Spleen (tissue), 11 donors: ENCODE results near the gene RPS6KC1. TPM values are rescaled to one million over a fixed set of nuclear protein-coding genes. Genes with fewer than 3 reads are reported as not detected.

Experiments used
- DNase-seq: peaks from one replicate; pipeline ENCODE4 v3.0.0-alpha.2; 2020
- H3K27ac ChIP-seq, 8 donors: fragments of 200-600 bp; sonication (generic) in 7 of 8; 1 replicate in 4 of 8; 2 replicates in 4 of 8; pipeline versions ENCODE4 v1.5.0 to v1.8.0; 2016 to 2021; ENCODE audit warnings: inconsistent platforms in 4 of 8, mild to moderate bottlenecking in 4 of 8, moderate library complexity in 1 of 8
- H3K27me3 ChIP-seq, 7 donors: fragments of 200-600 bp; sonication (generic) in 6 of 7; replicated peaks in 1 of 7; 1 replicate in 4 of 7; 2 replicates in 3 of 7; pipeline versions ENCODE4 v1.5.0 to v1.8.0; 2016 to 2021; ENCODE audit warnings: inconsistent platforms in 3 of 7, mild to moderate bottlenecking in 1 of 7
- H3K36me3 ChIP-seq, 6 donors: fragments of 200-600 bp; sonication (generic) in 5 of 6; 1 replicate in 4 of 6; 2 replicates in 2 of 6; pipeline versions ENCODE4 v1.5.0 to v1.8.0; 2016 to 2021; ENCODE audit warnings: inconsistent platforms in 2 of 6
- H3K4me1 ChIP-seq, 6 donors: fragments of 200-600 bp; sonication (generic) in 5 of 6; 1 replicate in 3 of 6; 2 replicates in 3 of 6; pipeline versions ENCODE4 v1.5.0 to v1.8.0; 2016 to 2021; ENCODE audit warnings: inconsistent platforms in 3 of 6
- H3K4me3 ChIP-seq, 8 donors: fragments of 200-600 bp; sonication (generic) in 7 of 8; 1 replicate in 4 of 8; 2 replicates in 4 of 8; pipeline versions ENCODE4 v1.5.0 to v1.8.0; 2016 to 2021; ENCODE audit warnings: inconsistent platforms in 4 of 8, mild to moderate bottlenecking in 4 of 8, moderate library complexity in 2 of 8
- H3K9me3 ChIP-seq, 8 donors: fragments of 200-600 bp; sonication (generic) in 7 of 8; 1 replicate in 4 of 8; 2 replicates in 4 of 8; pipeline versions ENCODE4 v1.5.0 to v1.8.0; 2016 to 2021; ENCODE audit warnings: inconsistent platforms in 4 of 8
- CTCF ChIP-seq, 11 experiments: fragments of 200-600 bp in 7 of 11; fragments of 450-650 bp in 4 of 11; sonication (generic) in 4 of 11; IDR thresholded peaks in 8 of 11; conservative IDR thresholded peaks in 3 of 11; 1 replicate in 7 of 11; 2 replicates in 4 of 11; pipeline versions ENCODE4 v1.4.0 to v1.8.0; 2016 to 2021; ENCODE audit warnings: antibody characterized with exemption in 11 of 11, inconsistent platforms in 4 of 11, mild to moderate bottlenecking in 1 of 11
- POLR2A ChIP-seq, 3 donors: fragments of 450-650 bp; IDR thresholded peaks; one replicate each; pipeline ENCODE4 v1.5.1; 2017; ENCODE audit warnings: antibody characterized with exemption in 3 of 3, mild to moderate bottlenecking in 1 of 3
- POLR2AphosphoS5 ChIP-seq, 3 donors: sonication (generic); formaldehyde crosslinking; IDR thresholded peaks; one replicate each; pipeline ENCODE4 v1.5.1; 2017; ENCODE audit warnings: antibody characterized with exemption in 3 of 3
- WGBS, 5 donors: extraction: QIAGEN DNeasy Blood & Tissue Kit in 3 of 5; methylation state at CpG; one replicate each; pipeline versions ENCODE4 v1.1.5 to v1.1.7; 2013 to 2018; 5-methylcytosine and 5-hydroxymethylcytosine counted together
- intact Hi-C: fragments of 100-400 bp; cut with DNase I; formaldehyde crosslinking; loops from one replicate; pipeline ENCODE4 v1.15.0; 2023; ENCODE audit warnings: low total_unique reads
- polyA plus RNA-seq, 3 donors: library from polyadenylated mRNA; stranded (reverse); fragments of 200-250 nt; gene quantifications; one replicate each; pipeline ENCODE4 v1.2.1, GENCODE V29; 2013
- total RNA-seq, 7 donors: library from RNA; depleted of rRNA in 3 of 7; stranded (reverse); fragments of >200 nt in 3 of 7; fragmentation: NEBNext Ultra II Directional in 4 of 7; extraction: Animal tissue kit (Norgen Biotek cat#: 25700) in 4 of 7; gene quantifications; one replicate each; pipeline versions ENCODE4 v1.1.0 to v1.2.1, GENCODE V29; 2016 to 2021
- donor health status: healthy with polysubstance abuse.
- donor health status: DM: no; HTN: no; CAD: no; lungs with moderate emphysema.
- donor health status: DM: no; HTN: no; CAD: no.
- donor health status: Bipolar disorder and iron deficiency.
- donor health status: healthy.
- donor health status: DM: no; HTN: no; CAD: no.
- donor health status: DM: yes; HTN: yes; CAD: no.

RPS6KC1 gene
- total and polyA plus RNA-seq, 10 donors: 2.8 to 33.5 (median 22.9) TPM

GRCh38 chr1:213055767-213056166, 4.7 kb downstream of the RPS6KC1 start:
- TF ChIP-seq CTCF (IDR thresholded peaks at IDR 0.05 in 8 of 11, conservative IDR thresholded peaks at IDR 0.05 in 3 of 11) (no peak), POLR2A (IDR thresholded peaks at IDR 0.05) (no peak), POLR2AphosphoS5 (IDR thresholded peaks at IDR 0.05) (no peak)

GRCh38 chr1:213057264-213058059, 6.4 kb downstream of the RPS6KC1 start:
- Histone ChIP-seq H3K36me3 (peaks cover 0 to under 1% (median 0%) of the 10 kb centered on the region in 6 donors), H3K9me3 (peaks cover 0 to 6% (median 0%) of the 10 kb centered on the region in 8 donors), H3K4me3 (no peak overlapping the region), H3K27ac (no peak overlapping the region), H3K27me3 (no peaks in the 10 kb centered on the region), H3K4me1 (peaks cover under 1 to 39% (median 8%) of the 10 kb centered on the region in 6 donors)
- no peak for TF ChIP-seq POLR2A (IDR thresholded peaks at IDR 0.05)
- no peak for TF ChIP-seq POLR2AphosphoS5 (IDR thresholded peaks at IDR 0.05)
- no peak for TF ChIP-seq CTCF (IDR thresholded peaks at IDR 0.05 in 8 of 11, conservative IDR thresholded peaks at IDR 0.05 in 3 of 11)
- no peak for DNase-seq
- WGBS, 5 donors: 86 to 91% (median 90%) methylated on average over 5 of the region's 5 CpGs
- intact Hi-C loops: no loop called here

More at GRCh38 chr1:213055767-213056166, 4.7 kb downstream of the RPS6KC1 start:
- Histone ChIP-seq H3K27ac (no peak overlapping the region), H3K9me3 (peaks cover 0 to 6% (median 0%) of the 10 kb centered on the region in 8 donors), H3K4me3 (no peak overlapping the region), H3K4me1 (peaks cover 5 to 51% (median 17%) of the 10 kb centered on the region in 6 donors), H3K27me3 (no peaks in the 10 kb centered on the region), H3K36me3 (no peaks in the 10 kb centered on the region)
- intact Hi-C loops: no loop called here
- WGBS, 5 donors: 60 to 86% (median 71%) methylated on average over 3 of the region's 3 CpGs
- DNase-seq: no peak

- DNase-seq: no peak
- intact Hi-C loops: no loop called here
- H3K36me3 ChIP-seq: peaks cover 0 to 5% (median 0%) of the 10 kb centered on the region in 6 donors
- H3K27me3 ChIP-seq: no peaks in the 10 kb centered on the region
- no peak overlapping the region for H3K4me3 ChIP-seq
- no peak overlapping the region for H3K27ac ChIP-seq
- TF ChIP-seq POLR2A (IDR thresholded peaks at IDR 0.05) (no peak), CTCF (IDR thresholded peaks at IDR 0.05 in 8 of 11, conservative IDR thresholded peaks at IDR 0.05 in 3 of 11) (no peak), POLR2AphosphoS5 (IDR thresholded peaks at IDR 0.05) (no peak)
- H3K4me1 ChIP-seq: peaks cover 0 to 12% (median under 1%) of the 10 kb centered on the region in 6 donors
- WGBS, 5 donors: 87 to 100% (median 93%) methylated on average over 2 of the region's 2 CpGs
- H3K9me3 ChIP-seq: peaks cover 0 to 6% (median 0%) of the 10 kb centered on the region in 8 donors
Measured at GRCh38 chr1:213060836-213061235, 9.8 kb downstream of the RPS6KC1 start.

- Histone ChIP-seq H3K9me3 (peaks cover 0 to 6% (median 0%) of the 10 kb centered on the region in 8 donors), H3K27ac (no peak overlapping the region), H3K36me3 (peaks cover 0 to 5% (median 0%) of the 10 kb centered on the region in 6 donors), H3K4me3 (no peak overlapping the region), H3K27me3 (no peaks in the 10 kb centered on the region), H3K4me1 (peaks cover 0 to 15% (median 0%) of the 10 kb centered on the region in 6 donors)
- TF ChIP-seq CTCF (IDR thresholded peaks at IDR 0.05 in 8 of 11, conservative IDR thresholded peaks at IDR 0.05 in 3 of 11) (no peak), POLR2AphosphoS5 (IDR thresholded peaks at IDR 0.05) (no peak), POLR2A (IDR thresholded peaks at IDR 0.05) (no peak)
- 94 to 100% (median 98%) methylated on average over 1 of the region's 1 CpG for WGBS, 5 donors
- DNase-seq: no peak
- intact Hi-C loops: no loop called here
Measured at GRCh38 chr1:213061263-213061662, 10.2 kb downstream of the RPS6KC1 start.
